ENCODE data around the gene MTREX.
A peak's percentile ranks its signal among the peaks of the same experiment; 100 is the strongest.

MTREX gene

GRCh38 chr5:55320571-55320970 lies 12.8 kb downstream of the MTREX start:
- no peak for DNase-seq
- intact Hi-C loops (cut with DNase I) = no loop called here

DNA sequence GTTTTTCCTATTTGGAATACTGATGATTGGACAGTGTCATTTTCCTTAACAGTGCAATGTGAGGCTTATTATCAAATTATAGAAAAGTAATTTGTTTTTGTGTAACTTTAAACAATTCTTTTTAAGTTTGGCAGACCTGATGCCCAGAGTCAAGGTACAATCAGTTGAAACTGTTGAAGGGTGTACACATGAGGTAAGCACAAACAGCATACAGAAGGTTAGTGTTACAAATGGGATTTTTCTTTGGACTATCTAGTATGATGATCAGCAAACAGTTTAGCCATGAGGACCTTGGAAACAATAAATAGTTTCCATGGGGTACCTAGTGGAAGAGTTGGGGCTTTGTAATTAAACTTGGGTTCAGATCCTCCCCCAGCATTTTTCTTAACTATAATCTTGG lies 16.2 kb downstream of the MTREX start:
- intact Hi-C loops (cut with DNase I) = no loop called here
- DNase-seq = no peak

DNA sequence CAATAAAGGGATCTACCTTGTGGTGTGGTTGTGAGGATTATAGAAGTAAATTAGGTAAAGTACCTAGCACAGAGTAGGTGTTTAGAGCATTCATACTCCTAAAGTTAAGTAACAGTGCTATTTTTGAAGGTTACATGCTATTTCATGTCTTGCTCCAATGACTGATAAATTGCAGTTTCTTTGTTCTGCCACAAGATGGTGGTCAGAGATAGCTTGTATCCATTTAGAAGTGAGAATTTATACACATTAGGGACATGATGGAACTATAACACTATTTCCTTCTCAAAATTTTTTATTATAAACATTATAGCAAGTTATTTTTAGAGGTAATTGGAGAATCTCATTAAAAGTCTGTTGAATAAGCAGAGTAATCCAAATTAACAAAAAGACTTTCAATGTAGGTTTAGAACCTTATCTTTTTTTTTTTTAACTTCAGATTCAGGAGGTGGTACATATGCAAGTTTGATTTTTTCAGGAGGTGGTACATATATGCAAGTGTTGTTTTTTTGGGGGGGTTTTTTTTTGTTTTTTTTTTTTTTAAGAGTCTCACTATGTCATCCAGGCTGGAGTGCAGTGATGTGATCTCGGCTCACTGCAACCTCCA lies 17.1 kb downstream of the MTREX start:
- DNase-seq = peak in 2 of 42 donors; percentile 24 to 51
- intact Hi-C loops (cut with DNase I) = no loop called here

DNA sequence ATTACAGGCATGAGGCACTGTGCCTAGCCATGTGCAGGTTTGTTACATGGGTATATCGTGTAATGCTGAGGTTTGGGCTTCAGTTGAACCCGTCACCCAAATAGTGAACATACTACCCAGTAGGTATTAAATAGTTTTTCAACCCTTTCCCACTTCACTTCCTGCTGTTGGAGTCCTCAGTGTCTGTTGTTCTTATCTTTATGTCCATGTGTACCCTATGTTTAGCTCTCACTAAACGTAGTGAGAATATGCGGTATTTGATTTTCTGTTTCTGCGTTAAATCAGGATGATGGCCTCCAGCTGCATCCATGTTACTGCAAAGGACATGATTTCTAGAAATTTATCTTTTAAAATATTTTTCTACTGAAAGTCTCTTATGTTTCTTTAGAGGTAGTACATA lies 17.8 kb downstream of the MTREX start:
- intact Hi-C loops (cut with DNase I) = no loop called here
- no peak for DNase-seq

DNA sequence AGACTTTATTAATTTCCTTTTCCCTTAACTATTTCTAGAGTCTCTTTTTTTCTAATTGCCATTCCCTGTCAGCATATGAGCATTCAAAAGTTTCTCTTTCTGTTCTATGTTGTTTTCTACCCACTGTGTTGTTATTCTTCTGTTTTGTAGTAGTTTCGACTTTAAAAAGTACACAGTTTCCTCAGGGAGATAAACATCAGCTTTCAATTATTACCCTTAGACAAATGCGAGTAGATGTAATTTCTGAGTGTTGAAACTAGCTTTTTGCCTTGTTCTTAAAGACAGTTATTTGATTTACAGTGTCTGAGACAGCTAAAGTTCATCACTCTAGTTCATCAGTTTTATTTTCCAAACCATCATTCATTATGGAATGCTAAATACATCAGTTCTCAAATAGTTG lies 19.5 kb downstream of the MTREX start:
- no peak for DNase-seq
- intact Hi-C loops (cut with DNase I) = no loop called here

DNA sequence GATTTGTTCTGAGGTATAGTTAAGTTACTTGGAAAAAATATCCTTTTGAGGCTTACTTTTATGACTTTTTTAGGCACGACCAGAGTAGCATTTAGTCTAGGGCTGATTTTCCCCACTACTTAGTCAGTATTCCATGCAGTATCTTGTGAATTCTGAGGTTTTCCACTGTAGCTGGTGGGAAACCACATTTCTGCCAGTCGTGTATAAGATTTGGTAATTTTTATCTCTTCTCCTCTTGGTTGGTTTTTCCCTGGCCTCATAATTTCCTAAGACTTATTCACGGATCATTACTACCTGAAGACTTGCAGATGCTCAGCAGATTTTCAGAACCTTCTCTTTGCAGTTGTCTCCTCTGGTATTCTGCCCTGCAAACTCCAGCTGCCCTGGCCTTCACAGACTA lies 23.5 kb downstream of the MTREX start:
- intact Hi-C loops (cut with DNase I) = loop anchor here (5.0 kb wide), 1 partner anchor 361 kb away; no protein-coding TSS in a partner anchor
- DNase-seq = no peak

- intact Hi-C loops (cut with DNase I) = loop anchor here (5.0 kb wide), 1 partner anchor 359 kb away; no protein-coding TSS in a partner anchor
- DNase-seq = no peak
Measured at GRCh38 chr5:55333017-55333416, 25.2 kb downstream of the MTREX start.

DNA sequence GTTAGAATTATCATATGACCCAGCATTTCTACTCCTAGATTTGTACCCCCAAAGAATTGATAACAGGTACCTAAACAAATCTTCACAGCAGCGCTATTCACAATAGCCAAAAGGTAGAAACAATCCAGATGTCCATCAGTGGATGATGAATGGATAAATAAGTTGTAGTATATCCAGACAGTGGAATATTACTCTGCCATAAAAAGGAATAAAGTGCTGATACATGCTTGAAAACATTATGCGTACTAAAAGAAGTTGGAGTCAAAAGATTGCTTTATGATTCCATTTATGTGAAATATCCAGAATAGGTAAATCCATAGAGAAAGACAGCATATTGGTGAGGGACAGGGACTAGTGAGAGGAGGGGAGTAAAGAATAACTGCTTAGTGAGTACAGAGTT lies 26.0 kb downstream of the MTREX start:
- DNase-seq = no peak
- intact Hi-C loops (cut with DNase I) = loop anchor here (5.0 kb wide), 1 partner anchor 358 kb away; no protein-coding TSS in a partner anchor

DNA sequence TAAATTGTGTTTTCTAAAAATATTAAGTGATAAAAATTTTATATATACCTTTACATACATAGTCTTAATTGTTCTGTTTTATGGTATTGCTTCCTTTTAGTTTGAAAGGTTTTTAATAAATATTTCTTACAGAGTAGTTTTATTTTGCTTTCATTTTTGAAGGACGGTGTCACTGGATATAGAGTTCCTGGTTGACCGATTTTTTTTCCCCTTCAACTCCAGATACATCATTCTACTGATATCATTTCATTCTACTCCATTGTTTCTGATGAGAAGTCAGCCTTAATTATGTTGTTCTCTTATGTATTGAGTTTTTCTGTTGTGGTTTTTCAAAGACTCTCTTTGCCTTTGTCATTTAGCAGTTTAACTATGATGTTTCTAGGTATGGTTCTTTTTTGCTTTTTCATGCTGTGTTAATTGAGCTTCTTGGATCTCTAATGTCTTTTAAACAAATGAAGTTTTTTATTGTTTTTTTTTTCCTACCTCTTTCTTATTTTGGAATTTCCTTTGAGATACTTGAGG lies 30.4 kb downstream of the MTREX start:
- intact Hi-C loops (cut with DNase I) = no loop called here
- DNase-seq = no peak

DNA sequence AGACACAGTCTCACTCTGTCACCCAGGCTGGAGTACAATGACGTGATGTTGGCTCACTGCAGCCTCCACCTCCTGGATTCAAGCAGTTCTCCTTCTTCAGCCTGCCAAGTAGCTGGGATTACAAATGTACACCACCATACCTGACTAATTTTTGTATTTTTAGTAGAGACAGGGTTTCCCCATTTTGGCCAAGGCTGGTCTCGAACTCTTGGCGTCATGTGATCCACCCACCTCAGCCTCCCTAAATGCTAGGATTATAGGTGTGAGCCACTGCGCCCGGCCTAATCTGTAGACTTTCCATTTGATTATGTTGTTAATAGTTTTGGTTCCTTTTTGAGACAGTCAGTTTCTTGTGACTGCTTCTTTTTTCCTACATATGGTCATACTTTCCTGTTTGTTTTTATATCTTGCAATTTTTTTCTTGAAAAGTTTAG lies 31.0 kb downstream of the MTREX start:
- intact Hi-C loops (cut with DNase I) = no loop called here
- no peak for DNase-seq

DNA sequence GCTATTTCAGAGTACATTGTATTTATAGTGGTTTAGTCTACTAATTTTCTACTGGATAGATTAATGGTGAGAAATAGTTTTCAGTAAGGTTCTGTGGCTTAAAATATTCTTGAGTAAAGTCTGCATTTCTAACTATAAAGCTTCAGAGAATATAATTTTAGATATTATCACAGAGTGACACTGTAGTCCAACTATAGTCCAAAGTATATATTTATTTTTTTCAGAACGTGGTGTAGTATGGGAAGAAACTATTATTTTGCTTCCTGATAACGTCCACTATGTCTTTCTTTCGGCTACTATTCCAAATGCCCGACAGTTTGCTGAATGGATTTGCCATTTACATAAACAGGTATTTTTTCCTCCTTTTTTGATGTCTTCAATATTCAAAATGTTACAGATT lies 35.3 kb downstream of the MTREX start:
- DNase-seq = no peak
- intact Hi-C loops (cut with DNase I) = loop anchor here (10.0 kb wide), 1 partner anchor 62 kb away; no protein-coding TSS in a partner anchor

- no peak for DNase-seq
- intact Hi-C loops (cut with DNase I) = loop anchor here (10.0 kb wide), 1 partner anchor 61 kb away; no protein-coding TSS in a partner anchor
Measured at GRCh38 chr5:55343609-55344008, 35.8 kb downstream of the MTREX start.

DNA sequence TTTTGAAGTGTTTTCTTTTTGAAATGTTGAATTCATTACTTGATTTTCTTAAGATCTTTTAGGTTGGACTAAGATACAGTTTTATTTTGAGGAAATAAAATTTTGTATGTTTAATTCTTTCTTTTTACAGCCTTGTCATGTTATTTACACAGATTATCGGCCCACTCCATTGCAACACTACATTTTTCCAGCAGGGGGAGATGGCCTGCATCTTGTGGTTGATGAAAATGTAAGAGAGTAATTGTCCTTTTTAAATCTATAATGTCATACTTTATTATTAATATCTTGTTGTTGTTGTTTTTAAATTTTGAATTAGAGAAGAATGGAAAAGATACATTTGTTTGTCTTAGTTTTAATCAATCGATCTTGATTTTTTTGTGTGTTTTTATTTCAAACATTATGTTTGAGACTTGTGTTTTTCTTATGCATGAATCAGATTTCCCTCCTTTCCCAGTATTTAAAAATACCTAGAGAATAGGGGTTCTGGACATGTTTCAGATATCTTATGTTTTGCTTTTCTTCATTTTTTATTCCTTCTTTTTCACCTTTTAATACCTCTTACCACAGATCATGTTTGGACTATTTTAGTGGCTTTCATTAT lies 36.7 kb downstream of the MTREX start:
- DNase-seq = peak in 41 of 42 donors; percentile 26 to 90 (median 73)
- intact Hi-C loops (cut with DNase I) = loop anchor here (10.0 kb wide), 1 partner anchor 60 kb away; no protein-coding TSS in a partner anchor

DNA sequence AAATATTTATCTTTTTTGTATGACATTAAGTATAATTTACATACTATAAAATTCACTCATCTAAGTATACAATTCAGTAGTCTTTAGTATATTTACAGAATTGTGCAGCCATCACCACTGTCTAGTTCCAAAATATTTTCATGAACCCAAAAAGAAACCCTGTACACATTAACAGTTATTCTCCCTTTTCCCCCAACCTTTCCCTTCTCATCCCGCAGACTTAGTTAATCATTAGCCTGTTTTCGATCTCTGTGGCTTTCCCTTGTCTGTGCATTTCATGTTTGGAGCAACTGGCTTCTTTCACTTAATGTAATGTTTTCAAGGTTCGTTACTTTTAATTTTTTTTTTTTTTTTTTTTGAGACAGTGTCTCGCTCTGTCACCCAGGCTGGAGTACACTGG lies 37.5 kb downstream of the MTREX start:
- intact Hi-C loops (cut with DNase I) = loop anchor here (10.0 kb wide), 1 partner anchor 59 kb away; no protein-coding TSS in a partner anchor
- DNase-seq = no peak

DNA sequence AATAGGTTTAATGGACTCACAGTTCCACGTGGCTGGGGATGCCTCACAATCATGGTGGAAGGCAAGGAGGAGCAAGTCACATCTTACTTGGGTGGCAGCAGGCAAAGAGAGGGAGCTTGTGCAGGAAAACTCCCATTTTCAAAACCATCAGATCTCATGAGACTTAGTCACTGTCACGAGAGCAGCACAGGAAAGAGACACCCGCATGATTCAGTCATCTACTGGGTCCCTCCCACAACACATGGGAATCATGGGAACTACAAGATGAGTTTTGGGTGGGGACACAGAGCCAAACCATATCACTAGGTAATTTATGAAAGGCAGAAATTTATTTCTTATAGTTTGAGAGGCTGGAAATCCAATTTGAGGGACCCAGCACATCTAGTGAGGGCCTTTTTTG lies 40.0 kb downstream of the MTREX start:
- DNase-seq = no peak
- intact Hi-C loops (cut with DNase I) = loop anchor here (10.0 kb wide), 1 partner anchor 57 kb away; no protein-coding TSS in a partner anchor

DNA sequence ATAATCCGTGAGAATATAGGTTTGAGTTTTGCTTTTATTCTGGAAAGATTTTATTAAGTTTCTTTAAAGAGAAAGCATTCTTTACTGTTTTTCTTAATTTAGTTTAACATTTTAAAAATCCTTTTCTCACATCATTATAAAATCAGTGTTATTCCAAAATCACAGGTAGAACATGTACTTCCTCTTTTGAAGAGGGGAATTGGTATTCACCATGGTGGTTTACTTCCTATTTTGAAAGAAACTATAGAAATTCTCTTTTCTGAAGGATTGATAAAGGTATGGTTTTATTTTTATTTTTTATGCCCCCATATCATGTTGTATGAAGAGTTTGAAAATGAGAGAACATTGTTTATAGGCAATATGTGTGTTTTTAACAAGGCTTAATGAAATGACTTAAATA lies 43.0 kb downstream of the MTREX start:
- DNase-seq = no peak
- intact Hi-C loops (cut with DNase I) = no loop called here

GRCh38 chr5:55356896-55357295 lies 49.1 kb downstream of the MTREX start:
- intact Hi-C loops (cut with DNase I) = no loop called here
- no peak for DNase-seq

DNA sequence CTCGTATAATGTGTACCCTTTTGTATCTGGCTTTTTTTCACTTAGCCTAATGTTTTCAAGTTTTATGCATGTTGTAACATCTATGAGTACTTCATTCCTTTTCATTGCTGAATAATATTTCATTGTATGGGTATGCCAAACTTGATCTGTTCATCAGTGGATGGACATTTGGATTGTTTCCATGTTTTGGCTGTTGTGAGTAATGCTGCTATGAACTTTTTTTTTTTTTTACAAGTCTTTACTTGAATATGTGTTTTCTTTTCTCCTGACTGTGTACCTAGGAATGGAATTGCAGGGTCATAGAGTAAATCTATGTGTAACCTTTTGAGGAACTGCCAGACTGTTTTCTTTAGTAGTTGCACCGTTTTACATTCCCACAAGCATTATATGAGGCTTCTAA lies 52.4 kb downstream of the MTREX start:
- intact Hi-C loops (cut with DNase I) = no loop called here
- no peak for DNase-seq

GRCh38 chr5:55363856-55364255 lies 56.1 kb downstream of the MTREX start:
- DNase-seq = no peak

DNA sequence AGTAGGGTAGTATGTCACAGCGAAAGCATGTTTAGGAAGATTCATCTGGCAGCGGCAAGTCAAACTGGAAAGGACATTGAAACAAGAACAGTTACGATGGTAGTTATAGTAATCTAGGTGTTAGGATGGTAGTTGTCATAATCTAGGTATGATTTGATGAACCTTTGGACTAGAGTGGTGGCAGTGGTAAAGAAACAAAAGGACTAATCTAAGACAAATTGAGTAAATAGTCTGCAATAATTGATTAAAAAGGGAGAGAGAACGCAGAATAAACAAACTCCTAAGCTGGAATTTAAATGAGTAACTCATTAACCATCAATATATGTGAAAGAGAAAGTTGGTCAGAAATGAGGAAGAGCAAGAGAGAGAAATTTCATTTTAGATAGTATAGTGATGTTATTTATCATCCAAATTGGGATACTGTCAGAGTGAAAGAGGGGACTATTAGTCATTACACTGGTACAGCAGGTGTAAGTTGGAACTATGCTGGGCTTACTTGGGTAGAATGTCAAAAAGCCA lies 56.8 kb downstream of the MTREX start:
- intact Hi-C loops (cut with DNase I) = no loop called here
- DNase-seq = no peak

More at GRCh38 chr5:55363856-55364255, 56.1 kb downstream of the MTREX start:
- intact Hi-C loops (cut with DNase I) = no loop called here

Measured in head of caudate nucleus (tissue), 42 donors.